IPS-18a (cell line): ENCODE results near the gene ABCB11.

Experiments used
- H3K27ac ChIP-seq: one replicate; pipeline ENCODE4 v1.5.1; 2013; ENCODE audit warnings: low read length
- H3K27me3 ChIP-seq: one replicate; pipeline ENCODE4 v1.6.1; 2013; ENCODE audit warnings: mild to moderate bottlenecking, low read length; ENCODE audit not compliant: control insufficient read depth, insufficient read depth
- H3K36me3 ChIP-seq: one replicate; pipeline ENCODE4 v1.6.1; 2013; ENCODE audit warnings: low read depth, low read length; ENCODE audit not compliant: control insufficient read depth
- H3K4me1 ChIP-seq: one replicate; pipeline ENCODE4 v1.6.1; 2013; ENCODE audit warnings: low read depth, low read length; ENCODE audit not compliant: control insufficient read depth
- H3K4me3 ChIP-seq: one replicate; pipeline ENCODE4 v1.5.1; 2013; ENCODE audit warnings: low read length
- H3K9ac ChIP-seq: one replicate; pipeline ENCODE4 v1.6.1; 2013; ENCODE audit warnings: mild to moderate bottlenecking, low read length, moderate library complexity
- H3K9me3 ChIP-seq: one replicate; pipeline ENCODE4 v1.6.1; 2013; ENCODE audit warnings: low read depth, low read length; ENCODE audit not compliant: control insufficient read depth

The ABCB11 gene

DNA sequence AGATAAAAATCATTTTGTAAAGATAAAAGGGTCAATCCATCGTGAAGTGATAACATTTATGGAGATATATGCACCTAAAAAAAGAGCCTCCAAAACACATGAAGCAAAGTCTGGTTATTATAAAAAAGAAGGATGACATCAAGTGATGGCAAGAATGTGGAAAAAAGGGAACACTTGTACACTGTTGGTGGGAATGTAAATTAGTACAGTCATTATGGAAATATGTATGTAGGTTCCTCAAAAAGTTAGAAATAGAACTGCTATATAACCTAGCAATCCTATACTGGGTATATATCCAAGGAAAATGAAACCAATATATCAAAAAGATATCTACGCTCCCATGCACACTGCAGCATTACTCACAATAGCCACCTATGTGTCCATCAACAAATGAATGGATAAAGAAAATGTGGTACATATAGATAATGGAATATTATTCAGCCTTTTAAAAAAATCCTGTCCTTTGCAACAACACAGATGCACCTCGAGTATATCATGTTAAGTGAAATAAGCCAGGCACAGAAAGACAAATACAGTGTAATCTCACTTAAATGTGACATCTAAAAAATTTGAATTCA is 28.9 kb downstream of the ABCB11 start:
- H3K27ac ChIP-seq = no peak overlapping the region
- no peak overlapping the region for H3K9ac ChIP-seq
- H3K4me3 ChIP-seq = no peak overlapping the region
- no peaks in the 10 kb centered on the region for H3K27me3 ChIP-seq
- H3K9me3 ChIP-seq = no peaks in the 10 kb centered on the region
- H3K36me3 ChIP-seq = no peaks in the 10 kb centered on the region
- H3K4me1 ChIP-seq = no peaks in the 10 kb centered on the region

DNA sequence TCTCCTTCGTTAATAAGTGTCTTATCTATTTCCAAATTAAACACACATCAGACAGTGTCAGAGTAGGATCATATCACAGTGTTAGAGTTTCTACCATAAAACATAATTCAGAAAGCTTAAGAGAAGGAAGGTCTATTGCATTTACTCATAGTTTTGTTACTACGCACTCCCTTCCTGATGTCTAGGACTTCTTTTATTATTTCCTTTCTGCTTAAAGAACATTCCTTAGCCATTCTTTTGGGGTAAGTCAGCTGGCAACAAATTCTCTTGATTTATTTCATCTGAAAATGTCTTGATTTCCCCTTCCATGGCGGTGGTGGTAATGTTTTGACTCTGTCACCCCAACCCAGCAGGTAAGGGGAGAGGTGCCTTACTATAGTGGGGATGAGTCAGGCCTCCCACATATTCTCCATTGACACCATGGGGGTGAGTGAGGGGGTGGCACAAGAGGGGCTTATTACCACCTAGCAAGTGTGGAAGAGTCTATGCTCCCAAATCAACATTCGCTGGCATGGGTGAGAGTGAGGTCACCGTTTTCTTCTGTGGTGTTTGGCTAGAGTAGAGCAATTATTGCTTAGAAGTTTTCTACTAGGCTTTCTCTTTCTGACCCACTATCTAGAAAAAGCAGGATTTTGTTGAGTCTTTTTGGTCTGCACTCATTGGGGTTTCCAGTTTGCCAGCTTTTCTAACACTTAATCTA is 29.9 kb downstream of the ABCB11 start:
- Histone ChIP-seq H3K4me3 (no peak overlapping the region), H3K27me3 (no peaks in the 10 kb centered on the region), H3K36me3 (no peaks in the 10 kb centered on the region), H3K9me3 (no peaks in the 10 kb centered on the region), H3K27ac (no peak overlapping the region), H3K4me1 (no peaks in the 10 kb centered on the region), H3K9ac (no peak overlapping the region)

DNA sequence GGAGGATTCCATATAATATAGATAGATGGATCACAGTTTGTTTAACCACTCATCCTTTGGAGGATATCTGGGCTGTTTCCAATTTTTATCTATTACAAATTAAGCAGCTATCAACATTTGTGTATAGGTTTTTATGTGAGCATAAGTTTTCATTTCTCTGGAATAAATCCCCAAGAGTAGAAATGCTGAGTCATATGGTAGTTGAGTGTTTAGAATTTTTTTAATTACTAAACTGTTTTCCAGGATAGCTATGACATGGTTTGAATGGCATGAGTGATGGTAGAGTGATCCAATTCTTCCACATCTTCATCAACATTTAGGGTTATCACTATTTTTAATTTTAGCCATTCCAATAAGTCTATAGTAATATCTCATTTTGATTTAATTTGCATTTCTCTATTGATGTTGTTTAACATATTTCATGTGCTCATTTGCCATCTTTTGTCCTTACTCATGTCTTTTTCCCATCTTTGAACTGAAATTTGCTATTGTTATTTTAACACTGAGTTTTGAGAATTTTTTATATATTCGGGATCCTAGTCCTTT is 31.4 kb downstream of the ABCB11 start:
- no peaks in the 10 kb centered on the region for H3K27me3 ChIP-seq
- no peaks in the 10 kb centered on the region for H3K9me3 ChIP-seq
- no peak overlapping the region for H3K4me3 ChIP-seq
- H3K4me1 ChIP-seq = no peaks in the 10 kb centered on the region
- no peak overlapping the region for H3K9ac ChIP-seq
- no peaks in the 10 kb centered on the region for H3K36me3 ChIP-seq
- H3K27ac ChIP-seq = no peak overlapping the region

DNA sequence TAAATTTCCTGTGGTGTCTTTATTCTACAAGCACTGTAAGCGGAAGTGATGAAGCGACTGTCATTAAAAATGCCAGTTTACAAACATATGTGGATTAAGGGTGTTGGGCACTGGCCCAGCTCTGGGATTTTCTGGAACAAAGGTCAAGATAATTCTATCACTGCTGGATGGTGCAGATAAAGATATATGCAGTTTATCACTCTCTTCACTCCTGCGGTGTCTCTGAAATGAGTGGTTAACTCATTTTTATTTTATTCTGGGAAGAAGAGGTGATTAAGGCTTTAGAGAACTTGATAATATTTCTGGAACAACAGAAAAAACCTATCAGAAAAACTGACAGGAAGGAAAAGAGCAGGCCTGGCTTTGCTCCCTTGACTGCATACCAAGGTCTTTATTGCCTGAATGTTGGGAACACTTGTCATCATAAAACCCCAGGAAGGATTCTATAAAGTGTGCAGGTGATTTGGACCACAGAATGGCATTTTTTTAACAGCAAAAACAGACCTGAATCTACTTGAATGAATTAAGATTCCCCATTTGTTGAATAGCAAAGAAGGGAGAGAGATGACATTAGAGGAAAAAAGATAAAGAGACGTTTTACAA is 32.4 kb downstream of the ABCB11 start:
- Histone ChIP-seq H3K27ac (no peak overlapping the region), H3K9ac (no peak overlapping the region), H3K36me3 (no peaks in the 10 kb centered on the region), H3K9me3 (no peaks in the 10 kb centered on the region), H3K4me3 (no peak overlapping the region), H3K4me1 (no peaks in the 10 kb centered on the region), H3K27me3 (no peaks in the 10 kb centered on the region)

DNA sequence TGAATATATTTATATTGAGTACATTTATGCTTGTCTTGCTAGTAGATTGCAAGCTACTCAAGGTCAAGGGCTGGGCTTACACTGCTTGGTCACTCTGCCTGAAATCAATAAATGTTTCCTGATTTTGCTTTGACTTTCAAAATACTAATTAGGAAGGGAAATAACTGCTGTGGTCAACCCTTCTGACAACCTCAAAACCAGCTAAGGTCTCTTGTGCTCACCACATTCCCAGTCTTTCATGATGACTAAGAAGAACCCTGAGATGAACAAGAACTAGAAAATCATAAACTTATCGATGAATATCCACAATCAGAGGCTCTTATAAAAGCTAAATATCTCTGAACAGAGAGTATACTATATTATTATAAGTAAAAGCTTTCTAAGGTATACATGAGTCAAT is 33.3 kb downstream of the ABCB11 start:
- H3K36me3 ChIP-seq = no peaks in the 10 kb centered on the region
- no peaks in the 10 kb centered on the region for H3K9me3 ChIP-seq

DNA sequence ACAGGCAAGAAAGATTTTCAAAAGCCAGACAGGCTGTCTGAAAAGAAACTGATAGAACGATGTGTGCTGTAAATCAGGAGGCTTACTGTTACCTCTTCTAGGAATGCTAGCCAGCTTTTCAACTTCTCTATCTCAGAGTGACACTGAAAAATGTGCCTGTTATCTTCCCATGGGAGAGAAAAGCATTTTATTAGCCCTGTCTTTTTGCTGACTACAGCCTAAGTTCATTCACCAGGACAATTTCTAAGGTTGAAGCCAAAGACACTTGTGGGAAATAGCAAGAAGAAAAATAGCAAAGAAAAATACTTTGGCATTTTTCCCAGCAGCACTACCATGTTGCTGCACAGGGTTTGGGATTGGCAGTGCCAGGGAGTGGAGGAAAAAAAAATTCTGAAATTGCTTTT is 34.0 kb downstream of the ABCB11 start:
- no peaks in the 10 kb centered on the region for H3K4me1 ChIP-seq
- no peaks in the 10 kb centered on the region for H3K27me3 ChIP-seq
- H3K4me3 ChIP-seq = no peak overlapping the region
- H3K9ac ChIP-seq = no peak overlapping the region
- no peaks in the 10 kb centered on the region for H3K9me3 ChIP-seq
- H3K27ac ChIP-seq = no peak overlapping the region
- no peaks in the 10 kb centered on the region for H3K36me3 ChIP-seq

More for the DNA sequence above, 33.3 kb downstream of the ABCB11 start:
- Histone ChIP-seq H3K9ac (no peak overlapping the region), H3K27ac (no peak overlapping the region), H3K27me3 (no peaks in the 10 kb centered on the region), H3K4me3 (no peak overlapping the region), H3K4me1 (no peaks in the 10 kb centered on the region)

DNA sequence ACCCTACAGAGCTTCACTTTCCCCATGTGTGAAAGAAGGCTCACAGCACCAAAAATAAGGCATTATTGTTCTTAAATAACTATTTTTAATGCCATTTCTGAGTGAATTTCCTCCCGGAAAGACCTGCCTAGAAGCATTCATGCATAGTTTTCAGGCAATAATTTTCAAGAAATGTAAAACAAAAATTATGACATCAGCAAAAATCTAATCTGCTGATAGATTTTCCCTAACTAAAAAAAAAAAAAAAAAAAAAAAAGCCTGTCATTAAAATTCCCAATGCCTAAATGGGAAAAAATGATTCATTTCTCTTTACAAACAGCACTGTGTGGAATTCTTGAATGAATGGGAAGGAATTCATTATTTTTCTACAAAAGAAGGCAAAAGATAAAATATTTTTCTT is 35.4 kb downstream of the ABCB11 start:
- H3K4me3 ChIP-seq = no peak overlapping the region
- H3K9me3 ChIP-seq = no peaks in the 10 kb centered on the region
- no peak overlapping the region for H3K9ac ChIP-seq
- H3K4me1 ChIP-seq = no peaks in the 10 kb centered on the region
- no peaks in the 10 kb centered on the region for H3K36me3 ChIP-seq
- H3K27ac ChIP-seq = no peak overlapping the region
- no peaks in the 10 kb centered on the region for H3K27me3 ChIP-seq

DNA sequence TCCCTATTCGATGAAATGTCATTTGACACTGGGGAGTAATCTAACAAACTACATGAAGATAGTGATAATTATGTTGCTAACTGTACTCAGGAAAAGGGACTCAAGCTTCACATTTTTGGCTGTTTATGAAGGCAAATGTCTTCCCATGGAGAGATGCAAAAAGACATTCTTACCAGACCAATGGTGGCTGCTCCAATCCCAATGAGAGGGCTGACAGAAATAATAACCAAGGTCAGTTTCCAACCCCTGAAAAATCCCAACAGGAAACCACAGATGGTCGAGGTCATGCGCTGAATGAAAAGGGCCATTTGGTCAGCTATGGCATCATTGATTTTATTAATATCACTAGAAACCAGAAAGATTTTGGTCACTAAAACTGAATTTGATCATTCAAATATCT is 37.6 kb downstream of the ABCB11 start:
- H3K9ac ChIP-seq = no peak overlapping the region
- no peak overlapping the region for H3K27ac ChIP-seq
- H3K9me3 ChIP-seq = no peaks in the 10 kb centered on the region
- no peaks in the 10 kb centered on the region for H3K4me1 ChIP-seq
- no peaks in the 10 kb centered on the region for H3K27me3 ChIP-seq
- no peak overlapping the region for H3K4me3 ChIP-seq
- H3K36me3 ChIP-seq = no peaks in the 10 kb centered on the region

DNA sequence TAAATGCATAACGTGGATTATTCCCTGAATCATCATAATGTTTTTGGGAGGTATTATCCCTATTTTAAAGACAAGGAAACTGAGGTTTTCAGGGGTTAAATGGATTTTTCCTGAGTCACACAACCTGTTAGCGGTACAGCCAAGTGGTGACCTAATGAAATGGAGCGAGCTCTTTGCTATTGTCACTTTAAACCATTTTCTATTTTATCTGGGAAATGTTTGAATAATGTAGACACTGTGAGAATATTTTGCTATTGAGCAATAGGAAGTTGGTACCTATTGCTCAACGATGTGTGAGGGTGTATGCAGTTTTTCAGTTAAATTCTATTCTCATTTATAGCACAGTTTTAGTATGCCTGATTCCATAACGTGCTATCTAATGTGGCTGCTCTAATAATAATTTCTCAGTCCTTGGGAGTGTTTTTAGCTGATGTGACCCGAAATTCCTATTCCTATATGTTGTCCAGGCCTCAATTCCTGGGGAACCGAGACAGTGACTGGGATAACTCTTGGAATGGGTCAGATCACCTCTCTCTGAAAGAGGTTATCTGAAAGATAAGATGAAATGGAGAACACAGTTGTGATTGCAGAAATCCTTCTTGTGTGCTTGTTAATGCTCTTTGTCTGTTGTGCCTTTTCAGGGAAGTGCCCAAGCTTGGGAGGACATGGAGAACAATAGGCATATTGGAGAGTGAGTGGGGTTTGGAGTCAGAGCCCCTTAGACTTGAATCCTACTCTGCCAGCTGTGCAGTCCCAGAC is 38.4 kb downstream of the ABCB11 start:
- no peak overlapping the region for H3K9ac ChIP-seq
- H3K9me3 ChIP-seq = no peaks in the 10 kb centered on the region
- H3K4me3 ChIP-seq = no peak overlapping the region
- H3K4me1 ChIP-seq = no peaks in the 10 kb centered on the region
- H3K27ac ChIP-seq = no peak overlapping the region
- H3K36me3 ChIP-seq = no peaks in the 10 kb centered on the region
- H3K27me3 ChIP-seq = no peaks in the 10 kb centered on the region

DNA sequence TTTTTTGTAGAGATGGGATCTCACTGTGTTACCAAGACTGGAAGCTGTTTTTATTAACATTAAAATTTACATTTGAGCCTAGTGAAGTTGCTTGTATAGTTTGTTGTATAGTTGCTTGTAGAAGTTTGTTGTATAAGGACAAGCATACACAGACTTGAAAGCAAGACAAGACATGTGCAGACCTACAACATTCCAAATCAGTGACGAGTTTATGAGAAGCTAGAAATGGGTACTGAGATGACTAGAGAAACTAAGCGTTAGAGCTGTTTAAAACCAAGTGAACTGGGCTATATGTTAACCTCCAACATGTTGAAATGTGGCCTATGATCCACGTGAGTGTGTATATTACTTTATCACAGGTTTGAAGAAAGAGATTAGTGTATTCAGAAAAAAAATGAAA is 39.1 kb downstream of the ABCB11 start:
- H3K27ac ChIP-seq = no peak overlapping the region
- no peaks in the 10 kb centered on the region for H3K27me3 ChIP-seq
- no peaks in the 10 kb centered on the region for H3K36me3 ChIP-seq
- no peak overlapping the region for H3K4me3 ChIP-seq
- no peak overlapping the region for H3K9ac ChIP-seq
- H3K4me1 ChIP-seq = no peaks in the 10 kb centered on the region
- H3K9me3 ChIP-seq = no peaks in the 10 kb centered on the region

DNA sequence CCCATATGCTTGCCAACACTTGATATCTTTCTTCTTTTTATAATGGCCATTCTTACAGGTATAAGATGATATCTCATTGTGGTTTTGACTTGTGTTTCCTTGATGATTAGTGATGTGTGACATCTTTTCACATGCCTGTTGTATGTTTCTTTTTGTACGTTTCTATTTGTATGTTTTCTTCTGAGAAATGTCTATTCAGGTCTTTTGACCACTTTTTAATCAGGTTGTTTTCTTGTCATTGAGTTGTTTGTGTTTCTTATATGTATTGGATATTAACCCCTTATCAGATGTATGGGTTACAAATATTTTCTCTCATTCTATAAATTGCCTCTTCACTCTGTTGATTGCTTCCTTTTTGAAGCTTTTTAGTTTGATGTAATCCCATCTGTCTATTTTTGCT is 42.4 kb downstream of the ABCB11 start:
- Histone ChIP-seq H3K27me3 (no peaks in the 10 kb centered on the region), H3K27ac (no peak overlapping the region), H3K4me3 (no peak overlapping the region), H3K4me1 (no peaks in the 10 kb centered on the region), H3K36me3 (no peaks in the 10 kb centered on the region), H3K9me3 (no peaks in the 10 kb centered on the region), H3K9ac (no peak overlapping the region)
